K562 (cell line): Measurements from ENCODE around the gene FTL. TPM values are rescaled to one million over a fixed set of nuclear protein-coding genes. Genes with fewer than 3 reads are reported as not detected.

Experiments used
- AFF1 ChIP-seq, 2 experiments: fragments of 450-650 bp; IDR thresholded peaks; 2 replicates each; pipeline ENCODE4 v1.6.1; 2018; ENCODE audit warnings: mild to moderate bottlenecking in 2 of 2, low read depth in 1 of 2; ENCODE audit not compliant: partially characterized antibody in 2 of 2
- ARID1B ChIP-seq: fragments of 450-650 bp; IDR thresholded peaks from 2 replicates; pipeline ENCODE4 v1.6.1; 2016; ENCODE audit warnings: antibody characterized with exemption, mild to moderate bottlenecking, inconsistent platforms
- IFI16 ChIP-seq: fragments of 250-450 bp; sonication (Bioruptor Pico); IDR thresholded peaks from 2 replicates; pipeline ENCODE4 v2.1.2; 2022; ENCODE audit warnings: mild to moderate bottlenecking, inconsistent platforms
- KLF6 ChIP-seq: fragments of 250-450 bp; sonication (Bioruptor Pico); IDR thresholded peaks from 2 replicates; pipeline ENCODE4 v1.4.0; 2020; ENCODE audit warnings: mild to moderate bottlenecking, moderate library complexity, borderline replicate concordance
- MXI1 ChIP-seq: IDR thresholded peaks from 2 replicates; pipeline ENCODE4 v1.6.1; 2011; ENCODE audit warnings: low read depth, mild to moderate bottlenecking, improper control_type of control experiment, low read length
- NFATC3 ChIP-seq: fragments of 450-650 bp; IDR thresholded peaks from 2 replicates; pipeline ENCODE4 v1.6.1; 2017; ENCODE audit warnings: mild to moderate bottlenecking
- PATZ1 ChIP-seq: fragments of 250-450 bp; sonication (Bioruptor Pico); IDR thresholded peaks from 2 replicates; pipeline ENCODE4 v1.5.0; 2020; ENCODE audit warnings: mild to moderate bottlenecking, borderline replicate concordance
- POLR2A ChIP-seq: fragments of 450-650 bp; conservative IDR thresholded peaks from 2 replicates; pipeline ENCODE4 v1.6.1; 2016
- POLR2G ChIP-seq: fragments of 200-400 bp; formaldehyde crosslinking; IDR thresholded peaks from 2 replicates; pipeline ENCODE4 v1.6.1; 2017; ENCODE audit warnings: low read depth, mild to moderate bottlenecking, antibody characterized with exemption, low read length, moderate library complexity
- PRDM10 ChIP-seq: fragments of 450-650 bp; IDR thresholded peaks from 2 replicates; pipeline ENCODE4 v1.6.1; 2018; ENCODE audit not compliant: partially characterized antibody
- RBM22 ChIP-seq: fragments of 200-400 bp; formaldehyde crosslinking; IDR thresholded peaks from 2 replicates; pipeline ENCODE4 v1.6.1; 2018; ENCODE audit warnings: low read length, low read depth; ENCODE audit not compliant: poor library complexity, severe bottlenecking
- RFX5 ChIP-seq: IDR thresholded peaks from 2 replicates; pipeline ENCODE4 v1.6.1; 2011; ENCODE audit warnings: low read depth, mild to moderate bottlenecking, improper control_type of control experiment, low read length
- SP1 ChIP-seq: sonication (generic); formaldehyde crosslinking; IDR thresholded peaks from 2 replicates; pipeline ENCODE4 v1.8.1; 2022; ENCODE audit warnings: mild to moderate bottlenecking, missing genetic modification reagents
- ZC3H4 ChIP-seq: sonication (generic); formaldehyde crosslinking; IDR thresholded peaks from 2 replicates; pipeline ENCODE4 v1.9.0; 2021; ENCODE audit warnings: missing genetic modification reagents, borderline replicate concordance
- ZNF224 ChIP-seq: sonication (generic); formaldehyde crosslinking; IDR thresholded peaks from 2 replicates; pipeline ENCODE4 v1.8.0; 2022; ENCODE audit warnings: mild to moderate bottlenecking, missing genetic modification reagents
- ZNF282 ChIP-seq: sonication (generic); formaldehyde crosslinking; IDR thresholded peaks from 2 replicates; pipeline ENCODE4 v1.8.1; 2023; ENCODE audit warnings: missing genetic modification reagents
- ZNF384 ChIP-seq: IDR thresholded peaks from 2 replicates; pipeline ENCODE4 v1.6.1; 2012; ENCODE audit warnings: low read depth, low read length, improper control_type of control experiment
- ZNF696 ChIP-seq: fragments of 250-450 bp; sonication (Bioruptor Pico); conservative IDR thresholded peaks from 2 replicates; pipeline ENCODE4 v1.4.0; 2020; ENCODE audit warnings: mild to moderate bottlenecking, moderate library complexity
- polyA plus RNA-seq, 8 experiments: library from polyadenylated mRNA; depleted of rRNA in 4 of 8; stranded (reverse) in 5 of 8; unstranded in 3 of 8; fragments of >200 nt; fragmentation: Nextera tagmentation in 2 of 8; fragmentation: Illumina TruSeq in 1 of 8; extraction: Ambion mirVana in 2 of 8; extraction: Trizol in 1 of 8; gene quantifications; 2 replicates each; pipeline versions ENCODE4 v1.2.1 to v1.2.3, GENCODE V29; 2011 to 2014; ENCODE audit warnings: inconsistent platforms in 1 of 8, missing spikeins in 1 of 8
- total RNA-seq, 7 experiments: library from RNA; depleted of rRNA in 6 of 7; stranded (reverse); fragments of >200 nt in 6 of 7; fragmentation: Illumina TruSeq in 2 of 7; extraction: Trizol in 2 of 7; gene quantifications; 2 replicates each; pipeline versions ENCODE4 v1.2.1 to v1.2.3, GENCODE V29; 2011 to 2021; ENCODE audit warnings: low replicate concordance in 1 of 7

Gene FTL
- total and polyA plus RNA-seq, 9 of the 15 experiments (the other 6 are each of a cell fraction or from before 2014, with no cell fraction given), result 1,231 to 27,415 (median 3,965) TPM

- no peak for TF ChIP-seq MXI1
- TF ChIP-seq ARID1B, result no peak
- peak; percentile 34; the same call in 1 of the 2 replicates for TF ChIP-seq ZC3H4 (CRISPR knock-in tag)
- no peak for TF ChIP-seq ZNF282
- TF ChIP-seq PRDM10, result peak; percentile 24
- TF ChIP-seq ZNF224, result no peak
- TF ChIP-seq AFF1 (IDR thresholded peaks at IDR 0.05; ENCODE audit: low read depth in 1 of 2, partially characterized antibody in 2 of 2), result no peak
- 0 out of 2 replicates have a peak, but pooled peaks have one; percentile 12 for TF ChIP-seq ZNF384
- TF ChIP-seq RFX5, result no peak
- no peak for TF ChIP-seq PATZ1 (CRISPR knock-in tag)
- TF ChIP-seq IFI16 (CRISPR knock-in tag), result no peak
- no peak for TF ChIP-seq ZNF696
- peak; percentile 95 for TF ChIP-seq RBM22
- peak; percentile 91 for TF ChIP-seq POLR2G
- no peak for TF ChIP-seq POLR2A
- 0 out of 2 replicates have a peak, but pooled peaks have one; percentile 35 for TF ChIP-seq SP1 (CRISPR knock-in tag)
- no peak for TF ChIP-seq KLF6 (CRISPR knock-in tag)
- no peak for TF ChIP-seq NFATC3
These were observed 4.4 kb downstream of the FTL start (continued) for GRCh38 chr19:48969276-48970138.
